NCI-H2029 (cell line): Measurements from ENCODE around the gene FLCN.
"Not testable (repeated sequence)": the region's sequence is repeated elsewhere in the genome, so short reads cannot be mapped to it uniquely, and the experiment has no call there.

Experiments used
- DNase-seq: peaks from one replicate; lab custom pipeline; 2025; lab: John Stamatoyannopoulos, UW

FLCN gene

DNA sequence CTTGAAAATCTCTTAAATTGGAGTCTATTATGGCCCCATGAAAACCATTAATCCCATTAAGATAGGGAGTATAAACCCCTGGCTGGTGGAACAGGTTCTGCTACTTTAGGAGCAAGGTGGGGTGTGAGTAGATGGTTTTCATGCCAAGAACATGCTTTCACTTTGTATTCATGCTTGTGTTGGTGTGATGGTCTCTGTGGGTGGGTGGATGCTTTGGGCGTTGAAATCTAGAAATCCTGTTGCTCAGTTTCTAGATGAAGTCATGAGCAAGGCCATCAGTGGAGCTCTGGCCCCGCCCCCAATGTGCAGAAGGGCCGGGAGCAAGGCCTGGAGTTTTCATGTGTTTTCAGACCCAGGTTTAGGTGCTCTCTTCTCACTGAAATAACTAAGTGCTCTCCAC, 50.9 kb downstream of the FLCN start:
- DNase-seq = no peak

DNA sequence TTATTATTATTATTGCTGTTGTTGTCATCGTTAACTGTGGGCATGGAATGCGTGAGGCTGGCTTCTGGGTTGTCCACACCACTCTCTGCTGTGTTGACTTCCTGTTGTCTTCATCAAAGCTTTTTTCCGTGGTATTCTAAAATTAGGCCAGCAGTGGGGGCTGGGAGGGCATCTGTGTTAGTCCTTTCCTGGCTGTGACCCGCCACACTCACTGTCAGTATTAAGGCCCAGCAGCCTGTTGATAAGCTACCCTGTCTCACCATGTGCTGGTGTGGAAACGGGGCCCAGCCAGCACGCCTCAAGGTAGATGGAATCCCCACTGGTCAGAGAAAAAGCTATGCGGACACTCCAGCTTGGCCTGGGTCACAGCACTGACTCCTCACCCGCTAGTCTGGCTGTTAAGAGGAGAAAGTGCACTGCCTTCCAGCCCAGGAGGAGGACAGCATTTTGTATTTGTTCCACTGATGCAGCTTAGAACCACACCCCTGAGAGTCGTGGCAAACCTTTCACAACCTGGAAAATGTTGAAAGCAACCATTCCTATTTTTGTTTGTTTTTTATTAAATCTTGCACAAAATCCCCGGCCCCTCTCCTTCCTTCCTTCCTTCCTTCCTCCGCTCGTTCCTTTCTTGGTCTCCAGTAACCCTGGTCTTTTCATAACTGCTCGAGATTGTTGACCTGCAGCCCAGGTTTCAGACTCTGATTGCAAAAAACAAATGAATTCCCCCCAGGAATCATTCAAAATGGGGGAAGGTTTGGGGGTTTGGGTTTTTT, 51.8 kb downstream of the FLCN start:
- DNase-seq = not testable (repeated sequence)

DNA sequence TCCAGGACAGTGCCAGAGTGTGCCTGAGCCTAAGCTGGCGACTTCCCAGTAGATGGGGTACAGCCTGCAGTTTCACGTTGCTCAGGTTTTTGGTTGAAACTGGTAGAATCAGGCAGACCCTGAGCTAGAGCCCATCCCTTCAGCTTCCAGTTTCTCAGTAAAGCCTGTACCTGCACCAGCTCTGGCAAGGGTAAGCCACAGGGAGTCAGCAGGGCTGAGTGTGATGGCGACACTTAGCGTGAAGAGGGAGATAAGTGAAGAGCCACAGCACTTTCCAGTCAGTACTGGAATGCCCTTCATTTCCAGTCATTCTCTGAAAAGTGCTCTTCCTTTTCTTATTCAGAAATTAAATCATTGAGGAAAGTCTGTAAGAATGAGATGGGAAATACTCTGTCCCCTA, 53.2 kb downstream of the FLCN start:
- DNase-seq = no peak

DNA sequence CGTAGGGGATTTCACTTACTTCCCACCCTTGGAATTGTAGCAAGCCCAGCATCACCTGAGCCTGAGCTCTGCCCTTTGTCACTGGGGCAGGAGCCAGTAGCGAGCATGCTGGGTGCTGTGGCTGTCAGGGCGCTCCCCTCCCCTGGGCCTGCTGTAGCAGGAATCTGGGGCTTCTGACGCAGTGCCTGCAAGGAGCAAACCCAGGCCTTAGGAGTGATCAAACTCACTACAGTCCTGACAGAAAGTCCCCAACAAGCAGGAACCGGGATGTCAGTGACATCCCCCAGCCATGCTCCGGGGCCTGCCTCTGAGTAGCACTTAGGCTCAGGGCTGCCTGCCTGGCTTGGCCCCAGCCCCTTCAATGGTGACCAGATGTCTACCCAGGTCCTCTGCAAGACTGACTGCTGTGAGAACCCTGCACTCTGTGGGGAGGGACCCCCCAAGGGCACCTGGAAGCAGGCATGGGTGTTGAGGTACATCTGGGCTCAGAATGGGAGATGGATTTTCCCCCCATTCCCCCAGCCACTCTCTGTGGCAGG, 54.3 kb downstream of the FLCN start:
- DNase-seq = no peak

DNA sequence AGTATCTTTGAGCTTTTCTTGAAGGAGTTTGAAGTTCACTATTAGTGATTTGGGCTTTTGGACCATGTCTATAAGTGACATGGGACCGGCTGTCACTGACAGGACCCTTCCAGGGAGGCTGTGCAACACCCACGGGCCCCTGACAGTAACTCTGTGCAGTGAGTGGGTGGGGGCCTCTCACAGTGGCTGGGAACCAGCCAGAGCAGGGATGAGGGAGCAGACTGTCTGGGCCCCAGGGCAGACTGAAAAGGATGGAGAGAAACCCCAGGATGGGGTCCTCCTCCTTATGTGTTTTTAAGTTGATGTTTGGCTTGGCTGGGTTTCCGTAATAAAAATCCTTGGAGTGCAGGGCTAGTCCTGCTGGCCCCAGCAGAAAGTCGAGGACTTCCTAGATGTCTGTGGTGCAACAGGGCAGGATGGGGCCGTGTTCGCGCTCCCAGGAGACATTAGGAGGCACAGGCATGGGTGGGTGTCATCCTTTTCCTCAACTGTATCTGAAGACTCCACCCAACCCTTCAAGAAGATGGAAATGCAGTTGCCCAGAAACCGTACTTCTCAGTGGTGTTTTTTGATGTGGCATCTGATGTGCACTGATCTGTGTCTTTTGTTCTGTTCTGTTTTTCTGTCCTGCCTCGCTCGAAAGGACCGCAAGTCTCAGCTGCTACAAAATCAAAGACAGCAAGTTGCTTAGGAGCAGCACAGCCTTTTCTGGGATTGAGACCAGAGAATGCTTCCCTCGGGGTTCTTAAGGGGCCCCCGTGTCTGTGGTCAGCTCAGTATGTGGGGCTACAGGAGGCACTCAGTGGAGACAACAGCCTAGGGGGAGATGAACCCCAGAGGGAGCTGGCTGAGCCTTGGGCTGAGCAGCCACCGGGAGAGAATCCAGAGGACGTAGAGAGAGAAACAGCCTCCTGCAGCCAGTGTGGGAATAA, 55.0 kb downstream of the FLCN start:
- DNase-seq = no peak

DNA sequence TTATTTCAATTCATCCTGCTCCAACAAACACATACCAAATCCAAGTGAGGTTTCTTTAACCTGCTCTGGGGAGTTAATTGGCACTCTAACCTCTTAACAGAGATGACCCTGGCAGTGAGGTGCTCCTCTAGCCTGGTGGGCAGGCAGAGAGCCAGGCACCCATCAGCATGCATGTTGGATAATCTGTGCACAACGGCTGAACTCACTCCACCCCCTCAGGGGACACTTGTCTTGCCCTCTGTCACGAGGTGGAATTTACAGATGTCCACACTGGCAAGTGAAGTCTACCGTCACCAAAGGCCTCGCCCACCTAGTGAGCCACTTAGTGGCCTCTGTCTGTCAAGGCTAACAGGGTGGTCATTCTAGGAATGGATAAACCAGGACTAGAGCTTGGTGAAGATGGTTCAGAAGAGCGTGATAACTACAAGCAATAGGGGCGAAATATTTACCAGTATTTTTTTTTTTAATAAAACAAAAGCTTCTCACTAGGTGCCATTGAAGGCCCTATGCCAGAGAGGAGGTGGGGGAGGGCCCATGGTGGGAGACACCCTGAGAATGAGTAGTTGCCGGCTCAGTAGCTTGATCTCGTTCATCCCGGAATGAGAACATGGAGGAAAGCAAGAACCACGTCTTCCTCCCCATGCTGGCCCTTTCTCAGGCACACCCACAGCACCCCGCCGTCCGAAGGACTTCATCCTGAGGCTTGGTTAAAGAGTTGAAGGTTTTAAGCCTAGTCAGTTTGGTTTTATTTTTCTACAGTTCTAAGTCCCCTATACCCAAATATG, 56.0 kb downstream of the FLCN start:
- no peak for DNase-seq

DNA sequence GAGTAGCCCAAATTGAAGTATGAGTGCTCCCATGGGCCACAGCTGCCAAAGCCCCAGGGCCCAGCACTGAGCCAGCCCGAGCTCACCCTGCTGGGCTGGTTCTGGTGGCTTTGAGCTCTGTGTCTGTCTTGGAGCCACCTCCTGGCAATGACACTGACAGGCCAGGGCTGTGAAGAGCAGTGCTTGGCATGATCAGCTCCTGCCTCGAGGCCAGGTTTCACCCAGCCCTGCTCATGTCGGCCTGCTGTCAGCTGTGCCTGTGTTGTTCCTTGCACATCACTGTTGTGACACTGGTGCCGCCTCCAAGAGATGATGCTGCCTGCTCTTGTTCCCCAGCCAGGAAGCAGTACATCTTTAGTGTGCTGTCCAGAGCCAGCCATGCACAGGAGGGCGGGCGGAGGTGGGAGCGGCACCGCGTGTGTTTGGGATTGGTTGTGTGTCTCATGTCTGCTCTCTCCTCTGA, 56.8 kb downstream of the FLCN start:
- DNase-seq = no peak

DNA sequence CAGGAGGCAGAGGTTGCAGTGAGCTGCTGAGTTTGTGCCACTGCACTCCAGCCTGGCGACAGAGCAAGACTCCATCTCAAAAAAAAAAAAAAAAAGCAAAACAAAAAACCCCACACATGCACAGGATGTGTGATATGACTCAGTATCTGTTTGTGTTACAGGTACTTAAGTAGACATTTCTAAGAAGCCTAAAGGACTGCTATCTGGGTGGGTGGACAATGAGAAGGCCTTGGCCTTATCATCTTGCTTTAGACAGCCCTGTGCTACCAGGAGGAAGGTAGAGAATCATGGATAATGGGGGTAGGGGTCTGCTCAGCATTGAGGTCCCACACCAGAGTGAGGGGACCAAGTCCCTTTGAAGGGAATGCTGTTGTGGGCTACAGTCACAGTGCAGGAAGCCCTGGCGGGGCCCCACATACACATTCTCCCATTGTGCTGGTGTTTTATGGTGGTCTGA, 57.6 kb downstream of the FLCN start:
- no peak for DNase-seq

DNA sequence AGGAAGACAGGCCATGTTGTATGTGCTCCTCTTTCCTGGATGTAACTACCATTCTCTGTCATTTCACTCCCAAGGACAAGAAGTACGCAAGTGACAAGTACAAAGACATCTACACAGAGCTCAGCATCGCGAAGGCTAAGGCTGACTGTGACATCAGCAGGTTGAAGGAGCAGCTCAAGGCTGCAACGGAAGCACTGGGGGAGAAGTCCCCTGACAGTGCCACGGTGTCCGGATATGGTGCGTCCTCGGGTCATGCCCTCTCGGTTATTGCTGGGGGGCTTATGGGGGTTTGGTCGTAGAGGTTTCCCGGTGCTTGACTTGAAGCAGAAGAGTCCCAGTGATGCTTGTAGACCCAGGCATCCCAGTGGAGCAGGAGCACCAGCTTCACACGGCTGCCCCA, 59.8 kb downstream of the FLCN start:
- no peak for DNase-seq

DNA sequence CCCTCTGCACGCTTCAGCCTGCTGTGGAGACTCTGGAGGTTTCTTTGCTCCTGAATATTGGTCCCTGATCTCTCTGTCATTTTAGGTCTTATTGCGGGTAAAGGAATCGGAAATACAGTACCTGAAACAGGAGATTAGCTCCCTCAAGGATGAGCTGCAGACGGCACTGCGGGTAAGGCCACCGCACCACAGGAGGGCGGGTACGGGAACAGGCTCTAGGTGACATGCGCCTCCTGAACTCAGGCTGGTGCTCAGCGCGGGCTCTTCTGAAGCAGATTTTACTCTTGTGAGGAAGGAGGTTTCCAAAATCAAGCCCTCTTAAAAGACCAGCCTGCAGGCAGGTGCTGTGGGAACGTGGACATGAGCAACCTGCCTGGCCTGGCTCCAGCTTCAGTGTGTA, 60.6 kb downstream of the FLCN start:
- DNase-seq = no peak

DNA sequence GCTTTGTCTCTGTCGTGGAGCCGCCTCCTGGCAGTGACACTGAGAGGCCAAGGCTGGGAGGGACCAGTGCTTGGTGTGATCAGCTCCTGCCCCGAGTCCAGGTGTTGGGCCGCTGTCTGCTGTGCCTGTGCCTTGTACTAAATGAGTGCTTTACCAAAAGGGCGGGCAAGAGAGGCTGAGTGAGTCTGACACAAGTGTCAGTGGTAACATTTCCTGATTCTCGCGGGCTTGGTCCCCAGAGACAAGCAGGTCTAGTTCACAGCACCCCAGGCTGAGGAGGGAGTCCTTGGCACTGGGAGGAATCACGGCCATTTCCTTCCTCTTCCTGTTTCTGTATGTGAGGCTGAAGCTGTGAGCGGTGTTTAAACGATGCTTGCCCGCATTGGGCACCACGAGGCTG, 61.1 kb downstream of the FLCN start:
- no peak for DNase-seq

DNA sequence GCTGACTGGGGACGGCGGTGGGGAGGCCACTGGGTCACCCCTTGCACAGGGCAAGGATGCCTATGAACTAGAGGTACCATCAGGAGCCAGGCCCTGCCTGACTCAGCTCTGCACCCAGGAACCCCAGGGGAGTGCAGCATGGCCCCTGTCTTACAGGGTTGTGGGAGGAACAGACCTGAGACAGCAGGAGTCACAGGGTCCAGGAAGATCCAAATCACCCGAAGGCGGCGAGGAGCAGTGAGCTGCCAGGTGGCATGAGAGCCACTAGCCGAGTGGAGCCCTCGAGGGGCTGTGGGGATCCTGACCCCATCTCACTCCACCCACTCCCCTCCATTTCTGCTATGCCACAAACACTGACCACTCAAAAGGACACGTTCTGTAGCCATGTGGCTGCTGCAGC, 61.6 kb downstream of the FLCN start:
- no peak for DNase-seq

DNA sequence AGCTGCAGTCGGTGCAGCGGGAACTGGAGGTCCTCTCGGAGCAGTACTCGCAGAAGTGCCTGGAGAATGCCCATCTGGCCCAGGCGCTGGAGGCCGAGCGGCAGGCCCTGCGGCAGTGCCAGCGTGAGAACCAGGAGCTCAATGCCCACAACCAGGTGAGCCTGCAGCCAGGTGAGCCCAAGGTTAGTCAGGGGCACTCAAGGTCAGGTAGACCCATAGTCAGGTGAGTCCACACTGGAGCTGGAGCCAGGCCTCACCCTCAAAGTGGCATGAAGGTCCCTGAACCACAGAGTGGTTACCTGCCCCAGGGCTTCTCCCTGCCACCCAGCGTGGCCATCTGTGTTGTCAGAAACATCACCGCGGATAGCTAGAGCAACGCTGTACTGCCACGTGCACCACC, 63.0 kb downstream of the FLCN start:
- no peak for DNase-seq

DNA sequence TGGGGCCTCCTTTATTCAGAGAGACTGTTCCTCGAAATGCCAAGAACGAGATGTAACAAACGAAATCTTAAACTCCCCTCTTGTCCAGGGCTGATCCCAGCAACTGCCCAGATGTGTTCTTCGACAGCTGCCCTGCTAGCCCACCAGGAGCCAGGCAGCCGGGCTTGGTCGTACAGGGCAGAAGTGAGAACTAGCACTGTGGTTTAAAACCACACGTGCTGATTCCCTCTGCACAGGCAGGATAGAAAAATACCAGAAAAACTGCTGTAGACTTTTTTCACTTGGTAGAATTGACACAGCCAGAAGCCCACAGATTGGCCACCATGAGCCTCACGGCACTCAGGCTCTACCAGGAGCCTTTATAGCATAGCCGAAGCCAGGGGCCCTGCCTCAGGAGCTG, 64.0 kb downstream of the FLCN start:
- no peak for DNase-seq

DNA sequence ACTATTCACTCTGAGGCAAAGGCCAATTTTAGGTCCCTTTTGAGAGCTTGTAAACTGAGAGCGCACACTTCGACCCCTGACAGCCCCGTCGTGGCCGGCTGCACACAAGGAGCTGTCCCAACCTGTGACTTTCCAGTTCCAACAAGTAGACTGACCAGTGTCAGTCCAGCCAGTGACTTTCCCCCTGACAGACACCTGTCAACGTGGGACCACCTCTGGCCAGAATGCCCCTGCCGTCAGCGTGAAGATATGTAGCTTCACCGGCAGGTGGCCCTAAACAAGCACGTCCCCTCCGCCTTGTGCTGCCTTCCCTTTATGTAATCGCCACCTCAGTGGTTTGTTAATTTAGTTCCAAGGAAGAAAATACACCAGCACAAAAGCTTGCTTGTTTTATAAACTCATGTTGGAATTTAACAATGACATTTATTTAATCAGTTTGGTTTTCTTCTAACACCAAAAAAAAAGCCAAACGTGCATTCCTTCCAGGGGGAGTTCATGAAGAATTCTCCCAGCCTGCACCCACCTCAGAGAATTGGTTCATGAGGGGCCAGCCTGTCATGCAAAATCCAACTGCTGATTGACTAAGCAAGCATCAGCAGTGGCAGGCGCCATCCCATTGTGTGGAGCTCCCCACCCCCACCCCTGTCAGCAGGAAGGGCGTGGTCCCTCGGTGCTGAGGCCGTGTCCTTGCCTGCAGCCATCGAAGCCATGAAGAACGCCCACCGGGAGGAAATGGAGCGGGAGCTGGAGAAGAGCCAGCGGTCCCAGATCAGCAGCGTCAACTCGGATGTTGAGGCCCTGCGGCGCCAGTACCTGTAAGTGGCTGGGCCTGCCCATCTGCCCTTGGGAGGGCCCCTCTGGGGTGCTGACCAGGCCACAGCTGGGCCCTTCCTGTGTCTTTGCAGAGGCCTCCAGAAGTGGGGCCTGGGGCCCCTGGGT, 64.7 kb downstream of the FLCN start:
- DNase-seq = no peak

DNA sequence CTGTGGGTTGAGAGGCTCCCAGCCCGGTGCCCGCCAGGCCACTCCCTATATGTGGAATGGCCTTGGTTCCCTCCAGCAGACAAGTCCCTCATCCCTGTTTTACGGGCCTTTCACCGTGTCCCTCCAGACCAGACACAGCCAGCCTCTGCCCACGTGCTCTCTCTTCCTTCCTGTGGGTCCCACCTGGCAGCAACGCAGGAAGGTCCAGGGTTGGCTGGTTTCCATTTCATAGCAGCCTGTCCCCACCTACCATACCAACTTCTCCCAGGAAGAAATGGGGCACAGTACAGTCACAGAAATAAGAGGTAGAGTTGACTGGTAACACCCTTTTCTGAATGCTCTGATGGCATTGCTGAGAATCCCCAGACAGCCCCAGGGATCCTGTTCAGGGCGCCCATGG, 65.8 kb downstream of the FLCN start:
- DNase-seq = no peak

DNA sequence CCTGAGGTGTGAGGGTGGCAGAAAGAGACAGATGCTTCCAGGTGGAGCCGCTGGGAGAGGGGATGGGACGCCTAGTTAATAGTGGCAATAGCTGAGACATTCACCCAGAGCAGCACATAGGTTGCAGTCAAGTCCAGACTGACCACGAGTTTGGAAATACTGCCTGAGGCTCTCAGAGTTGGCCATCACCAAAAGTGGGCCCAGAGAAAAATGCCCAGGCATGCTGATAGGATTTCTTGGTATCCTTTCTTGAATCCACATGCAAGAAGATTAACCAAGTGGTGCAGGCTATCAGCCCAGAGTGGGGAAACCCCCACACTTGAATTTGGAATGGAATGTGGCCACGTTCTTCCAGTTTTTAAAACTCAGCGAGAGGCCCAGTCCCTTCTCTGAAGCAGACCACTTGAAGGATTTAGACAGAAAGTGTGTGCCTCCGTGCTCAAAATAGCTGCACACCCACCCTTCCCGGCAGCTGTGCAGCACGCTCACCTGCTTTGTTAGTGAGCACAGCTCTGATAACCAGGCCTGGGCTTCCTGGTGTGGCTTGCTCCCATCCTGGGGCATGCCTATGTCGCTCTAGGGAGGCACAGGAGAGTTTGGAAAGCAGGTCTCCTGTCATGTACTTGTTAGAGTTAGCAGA, 66.5 kb downstream of the FLCN start:
- DNase-seq = no peak

DNA sequence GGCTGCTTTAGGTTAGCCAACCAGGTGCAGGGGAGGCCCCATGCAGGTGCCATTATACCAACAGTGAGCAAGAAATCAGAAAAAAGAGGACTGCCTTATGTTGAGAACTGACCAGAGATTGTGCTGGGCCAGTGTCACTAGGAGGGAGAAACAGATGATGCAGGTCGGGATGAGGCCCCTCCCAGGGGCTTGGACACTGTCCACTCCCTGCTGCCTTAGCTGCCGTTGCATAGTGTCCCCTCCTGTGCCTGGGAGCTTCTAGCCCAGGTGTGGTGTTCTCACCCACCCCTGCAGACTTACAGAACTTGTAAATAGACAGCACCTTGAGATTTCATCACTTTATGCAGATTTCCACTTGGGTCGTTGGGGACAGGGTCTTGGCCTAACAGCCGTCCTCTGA, 67.6 kb downstream of the FLCN start:
- DNase-seq = no peak

DNA sequence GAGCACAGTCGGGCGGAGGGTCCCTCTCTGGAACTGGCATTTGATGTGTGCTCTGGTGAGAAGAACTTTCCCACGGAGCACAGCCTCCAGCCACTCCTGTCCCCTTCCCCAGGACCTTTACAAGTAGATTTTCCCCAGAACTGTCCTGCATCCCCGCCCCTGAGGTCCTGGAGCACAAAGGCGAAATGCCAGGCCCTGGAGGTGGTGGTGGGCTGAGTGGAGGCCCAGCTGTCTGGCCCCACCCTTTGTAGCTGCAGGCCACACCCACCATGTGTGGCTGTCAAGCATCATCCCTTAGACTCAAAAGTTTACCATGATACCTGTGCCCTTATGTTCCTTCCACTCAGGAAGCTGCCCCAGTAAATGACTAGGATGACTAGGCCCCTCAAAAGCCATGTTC, 68.6 kb downstream of the FLCN start:
- no peak for DNase-seq

DNA sequence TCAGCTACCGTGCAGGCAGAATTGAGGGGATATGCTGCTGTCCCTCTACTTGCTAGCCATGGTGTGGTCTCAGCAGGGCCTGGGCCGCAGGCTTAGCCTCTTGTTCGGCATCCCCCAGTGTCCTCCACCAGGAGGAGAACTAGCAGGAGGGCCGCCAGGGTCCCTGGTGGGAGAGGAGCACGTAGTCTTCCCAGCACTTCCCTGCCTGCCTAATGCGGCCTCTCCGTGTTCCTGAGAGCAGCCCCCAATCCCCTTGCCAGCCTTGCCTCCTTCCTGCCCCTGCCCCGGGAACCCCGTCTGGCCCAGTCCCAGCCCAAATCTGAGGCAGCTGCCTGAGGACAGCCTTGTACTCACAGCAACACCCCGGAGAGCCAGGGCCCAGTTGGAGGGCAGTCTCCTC, 69.0 kb downstream of the FLCN start:
- DNase-seq = no peak
